ENCODE data around the gene NKG7.

DNA sequence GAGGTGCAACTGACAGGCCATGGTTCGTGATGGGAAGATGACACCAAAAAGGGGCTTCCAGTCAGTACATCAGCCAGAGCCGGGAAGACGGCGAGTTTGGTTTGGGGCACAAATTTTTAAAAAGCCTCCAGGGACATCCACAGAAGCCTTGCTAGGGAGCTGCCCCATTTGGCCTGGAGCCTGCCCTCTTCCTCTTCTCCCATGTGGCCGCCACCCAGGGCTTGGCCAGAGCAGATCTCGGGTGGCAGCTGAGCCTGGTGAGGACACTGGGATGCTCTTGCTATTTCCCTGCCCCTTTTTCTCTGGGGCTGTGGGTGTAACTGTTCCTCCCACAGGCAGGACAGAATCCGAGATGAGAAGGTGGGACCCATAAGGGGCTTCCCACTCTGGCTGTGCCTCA is 14.5 kb downstream of the NKG7 start:
- TF ChIP-seq EZH2 (IDR thresholded peaks at IDR 0.05; ENCODE audit: low read depth) (no peak), CTCF (conservative IDR thresholded peaks at IDR 0.05) (no peak)
